Stimulated activated CD4-positive, alpha-beta T cell treated with anti-CD3 and anti-CD28 coated beads, Interleukin-1b, Interleukin-23, amount 100 ng/mL, for 24 hours (primary cell): Measurements from ENCODE around the gene GNG5.
"Not testable (repeated sequence)": the region's sequence is repeated elsewhere in the genome, so short reads cannot be mapped to it uniquely, and the experiment has no call there.

ENCODE experiments used
- DNase-seq, 4 experiments: peaks; one replicate each; pipeline ENCODE4 v3.0.0-alpha.2; 2020; ENCODE audit warnings: low read depth in 4 of 4, low spot score in 1 of 4

GNG5 gene

GRCh38 chr1:84506002-84506728, at the start of gene GNG5, which contains the start of gene SPATA1:
TSS of gene GNG5 (minus strand) at chr1:84506581. CDS start at chr1:84506091, 490 bp downstream.
TSS of gene SPATA1 (plus strand) at chr1:84506386. CDS start at chr1:84516360, 9,974 bp downstream.
- DNase-seq, result peak; percentile 95 to 97 (median 96)

- no peak for DNase-seq
Measured at GRCh38 chr1:84550826-84551225, 44.4 kb upstream of the GNG5 start.

- DNase-seq, result no peak
Measured at GRCh38 chr1:84541679-84542078, 35.3 kb upstream of the GNG5 start.

GRCh38 chr1:84540759-84541158, 34.4 kb upstream of the GNG5 start:
- no peak for DNase-seq

- no peak for DNase-seq
Measured at GRCh38 chr1:84539972-84540371, 33.6 kb upstream of the GNG5 start.

- no peak for DNase-seq
Measured at GRCh38 chr1:84538599-84538998, 32.2 kb upstream of the GNG5 start.

GRCh38 chr1:84525779-84526178, 19.4 kb upstream of the GNG5 start:
- DNase-seq, result no peak

- no peak for DNase-seq
Measured at GRCh38 chr1:84524590-84524989, 18.2 kb upstream of the GNG5 start.

- DNase-seq, result no peak
Measured at GRCh38 chr1:84510668-84511067, 4.3 kb upstream of the GNG5 start.

- DNase-seq, result no peak
Measured at GRCh38 chr1:84510165-84510564, 3.8 kb upstream of the GNG5 start.

DNA sequence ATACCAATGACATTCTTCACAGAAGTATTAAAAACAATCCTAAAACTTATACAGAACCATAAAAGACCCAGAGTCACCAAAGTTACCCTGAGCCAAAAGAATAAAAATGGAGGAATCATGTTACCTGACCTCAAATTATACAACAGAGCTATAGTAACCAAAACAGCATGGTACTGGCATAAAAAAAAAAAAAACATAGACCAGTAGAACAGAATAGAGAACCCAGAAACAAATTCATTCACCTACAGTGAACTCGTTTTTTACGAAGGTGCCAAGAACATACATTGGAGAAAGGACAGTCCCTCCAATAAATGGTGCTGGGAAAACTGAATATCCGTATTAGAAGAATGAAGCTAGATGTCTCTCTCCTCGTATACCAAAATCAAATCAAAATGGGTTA, 2.6 kb upstream of the GNG5 start:
- no peak for DNase-seq

DNA sequence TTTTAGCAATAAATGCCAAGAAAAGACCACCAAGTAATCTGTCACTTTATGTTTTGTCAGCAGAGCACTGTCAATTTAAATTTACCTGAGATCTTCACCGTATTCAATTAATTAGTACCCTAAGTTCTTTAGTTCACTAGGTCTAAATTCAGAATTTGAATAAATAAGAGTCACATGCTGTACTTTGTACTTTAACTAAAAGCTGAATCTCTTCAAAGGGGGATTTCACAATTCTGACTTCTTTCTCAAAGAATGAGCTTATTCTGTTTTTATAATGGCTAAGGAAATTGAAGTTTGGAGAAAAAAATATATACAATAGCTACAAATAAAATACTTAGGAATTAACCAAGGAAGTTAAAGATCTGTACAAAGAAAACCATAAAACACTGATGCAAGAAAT, 2.1 kb upstream of the GNG5 start:
- no peak for DNase-seq

DNA sequence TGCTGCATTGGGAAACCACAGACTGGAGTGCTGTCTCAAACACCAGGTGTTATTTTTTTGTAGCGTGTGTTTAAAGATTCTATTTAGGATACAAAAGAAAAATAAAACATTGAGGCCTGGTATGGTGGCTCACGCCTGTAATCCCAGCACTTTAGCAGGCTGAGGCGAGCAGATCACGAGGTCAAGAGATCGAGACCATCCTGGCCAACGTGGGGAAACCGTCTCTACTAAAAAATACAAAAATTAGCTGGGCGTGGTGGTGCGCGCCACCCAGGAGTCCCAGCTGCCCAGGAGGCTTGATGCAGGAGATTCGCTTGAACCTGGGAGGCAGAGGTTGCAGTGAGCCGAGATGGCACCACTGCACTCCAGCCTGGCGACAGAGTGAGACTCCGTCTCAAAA, 1.5 kb upstream of the GNG5 start:
- DNase-seq, result not testable (repeated sequence)

- DNase-seq, result no peak
Measured at GRCh38 chr1:84506729-84507453, 510 bp upstream of the GNG5 start.

GRCh38 chr1:84505493-84506001, 834 bp downstream of the GNG5 start:
- DNase-seq, result no peak

GRCh38 chr1:84504580-84505492, 1.5 kb downstream of the GNG5 start:
- no peak for DNase-seq

GRCh38 chr1:84502927-84503326, 3.5 kb downstream of the GNG5 start:
- no peak for DNase-seq

GRCh38 chr1:84497631-84498275, 8.6 kb downstream of the GNG5 start:
- no peak for DNase-seq

GRCh38 chr1:84496498-84496897, 9.9 kb downstream of the GNG5 start:
- DNase-seq, result no peak

DNA sequence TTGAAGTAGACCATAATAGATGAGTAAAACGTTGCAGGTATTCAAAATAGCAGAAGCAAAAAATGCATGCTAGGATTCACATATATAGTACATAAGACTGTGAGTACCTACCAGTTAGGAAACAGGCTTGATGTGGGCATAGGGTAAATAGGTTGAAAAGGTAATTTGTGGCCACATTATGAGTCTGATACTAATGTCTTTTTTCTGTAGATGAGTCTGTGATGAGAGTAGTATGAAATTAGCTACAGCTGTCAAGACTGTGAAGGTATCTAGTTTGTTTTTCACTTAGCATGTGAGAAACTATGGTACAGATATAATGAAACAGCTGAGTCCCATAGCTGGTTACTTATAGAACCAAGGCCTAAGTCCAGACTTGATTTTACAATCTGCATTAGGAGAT, 12.6 kb downstream of the GNG5 start:
- DNase-seq, result no peak

DNA sequence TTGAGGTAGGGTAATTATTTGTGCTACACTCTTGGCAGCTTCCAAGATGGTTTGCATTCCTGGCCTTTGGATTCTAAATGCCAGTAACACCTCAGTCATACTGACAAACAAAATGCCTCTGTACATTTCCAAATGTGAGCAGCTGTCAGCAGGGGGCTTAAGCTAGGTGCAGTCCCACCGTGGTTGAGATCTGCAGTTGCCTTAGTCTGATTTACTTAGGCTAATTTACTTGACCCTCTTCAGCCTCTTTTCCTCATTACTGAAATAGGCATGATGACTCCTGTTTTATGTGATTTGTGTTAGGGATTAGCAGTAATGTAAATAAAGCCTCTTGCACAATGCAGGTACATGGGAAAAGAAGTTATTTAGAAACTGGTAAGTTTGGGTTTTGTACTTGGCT, 13.7 kb downstream of the GNG5 start:
- no peak for DNase-seq
